ENCODE measurements around the gene NR2F1-AS1. TPM values are rescaled to one million over a fixed set of nuclear protein-coding genes. Genes with fewer than 3 reads are reported as not detected.

The NR2F1-AS1 gene
- total and polyA plus RNA-seq, 2 donors (not counting 1 experiment from before 2014, with no cell fraction given) = not detected

DNA sequence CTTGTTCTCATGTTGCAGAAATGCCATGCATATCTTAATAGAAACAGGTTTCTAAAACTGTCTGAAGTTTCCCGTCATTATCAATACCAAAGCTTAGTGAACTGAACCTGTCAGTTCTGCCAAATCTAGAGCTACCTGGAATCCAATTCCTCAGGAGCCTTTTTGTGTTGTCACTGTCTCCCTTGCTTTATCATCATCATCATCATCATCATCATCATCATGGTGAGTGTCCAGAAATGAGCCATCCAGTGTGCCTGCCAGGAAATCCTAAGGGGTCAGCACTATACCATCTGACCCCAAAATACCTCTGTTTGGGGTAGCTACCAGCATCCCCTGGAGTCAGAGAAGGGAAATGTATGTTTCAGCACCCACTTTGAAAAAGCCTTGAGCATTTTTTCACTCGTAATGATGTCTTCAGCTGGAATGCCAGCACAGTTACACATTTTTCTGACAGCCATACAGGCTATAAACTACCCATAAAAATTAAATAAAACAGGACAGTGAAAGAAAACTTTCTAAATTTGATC, 150.3 kb downstream of the NR2F1-AS1 start:
- H3K79me2 ChIP-seq (ENCODE audit: control insufficient read depth, insufficient read depth, low read length) = no peaks in the 10 kb centered on the region
- intact Hi-C loops (cut with micrococcal nuclease) = no loop called here
- Mint-ChIP-seq H3K4me1 (no peaks in the 10 kb centered on the region), H3K9me3 (ENCODE audit: insufficient read depth) (no peaks in the 10 kb centered on the region), H3K4me3 (no peak overlapping the region), H3K27me3 (peaks cover 3% of the 10 kb centered on the region), H3K27ac (no peak overlapping the region)
- no peak overlapping the region for H2AFZ ChIP-seq (ENCODE audit: insufficient read depth, low read depth, low read length, poor library complexity, severe bottlenecking)
- TF ChIP-seq, protein P1, sequence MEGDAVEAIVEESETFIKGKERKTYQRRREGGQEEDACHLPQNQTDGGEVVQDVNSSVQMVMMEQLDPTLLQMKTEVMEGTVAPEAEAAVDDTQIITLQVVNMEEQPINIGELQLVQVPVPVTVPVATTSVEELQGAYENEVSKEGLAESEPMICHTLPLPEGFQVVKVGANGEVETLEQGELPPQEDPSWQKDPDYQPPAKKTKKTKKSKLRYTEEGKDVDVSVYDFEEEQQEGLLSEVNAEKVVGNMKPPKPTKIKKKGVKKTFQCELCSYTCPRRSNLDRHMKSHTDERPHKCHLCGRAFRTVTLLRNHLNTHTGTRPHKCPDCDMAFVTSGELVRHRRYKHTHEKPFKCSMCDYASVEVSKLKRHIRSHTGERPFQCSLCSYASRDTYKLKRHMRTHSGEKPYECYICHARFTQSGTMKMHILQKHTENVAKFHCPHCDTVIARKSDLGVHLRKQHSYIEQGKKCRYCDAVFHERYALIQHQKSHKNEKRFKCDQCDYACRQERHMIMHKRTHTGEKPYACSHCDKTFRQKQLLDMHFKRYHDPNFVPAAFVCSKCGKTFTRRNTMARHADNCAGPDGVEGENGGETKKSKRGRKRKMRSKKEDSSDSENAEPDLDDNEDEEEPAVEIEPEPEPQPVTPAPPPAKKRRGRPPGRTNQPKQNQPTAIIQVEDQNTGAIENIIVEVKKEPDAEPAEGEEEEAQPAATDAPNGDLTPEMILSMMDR (IDR thresholded peaks at IDR 0.05) = no peak
- no peak for TF ChIP-seq EZH2 (IDR thresholded peaks at IDR 0.05; ENCODE audit: borderline replicate concordance, insufficient read depth, low read depth, low read length, poor library complexity, severe bottlenecking)
- H3K9ac ChIP-seq (ENCODE audit: low read length) = no peak overlapping the region
- 100% methylated on average over 1 of the region's 2 CpGs for WGBS (ENCODE audit: insufficient coverage)
- H3K4me2 ChIP-seq (replicated peaks; ENCODE audit: low read depth, low read length, poor library complexity, severe bottlenecking) = no peak overlapping the region
- H3K27me3 ChIP-seq (replicated peaks in 1 of 4; ENCODE audit: control extremely low read depth in 1 of 4, control insufficient read depth in 3 of 4, insufficient read depth in 4 of 4, low read length in 3 of 4) = no peaks in the 10 kb centered on the region
- no peak for DNase-seq
- no peaks in the 10 kb centered on the region for H3K4me1 ChIP-seq (ENCODE audit: control insufficient read depth in 2 of 2, insufficient read depth in 2 of 2, low read length in 2 of 2)
- no peaks in the 10 kb centered on the region for H3K9me3 ChIP-seq (ENCODE audit: control extremely low read depth in 1 of 3, control insufficient read depth in 2 of 3, insufficient read depth in 1 of 3, low read length in 2 of 3)
- ATAC-seq (ENCODE audit: low read depth) = no peak
- CTCF ChIA-PET = no interaction called here
- H4K20me1 ChIP-seq (ENCODE audit: control insufficient read depth, insufficient read depth, low read length, poor library complexity, severe bottlenecking) = no peaks in the 10 kb centered on the region
- no peaks in the 10 kb centered on the region for H3K36me3 ChIP-seq (replicated peaks in 1 of 2; ENCODE audit: control extremely low read depth in 1 of 2, control insufficient read depth in 1 of 2, extremely low read depth in 1 of 2, insufficient read depth in 2 of 2, low read length in 1 of 2)
- POLR2A ChIA-PET = no interaction called here
- H3K27ac ChIP-seq (ENCODE audit: low read length in 2 of 2) = no peak overlapping the region
- no peak overlapping the region for H3K4me3 ChIP-seq (ENCODE audit: control extremely low read depth in 1 of 5, extremely low read depth in 1 of 5, insufficient read depth in 1 of 5, low read depth in 2 of 5, low read length in 4 of 5)

DNA sequence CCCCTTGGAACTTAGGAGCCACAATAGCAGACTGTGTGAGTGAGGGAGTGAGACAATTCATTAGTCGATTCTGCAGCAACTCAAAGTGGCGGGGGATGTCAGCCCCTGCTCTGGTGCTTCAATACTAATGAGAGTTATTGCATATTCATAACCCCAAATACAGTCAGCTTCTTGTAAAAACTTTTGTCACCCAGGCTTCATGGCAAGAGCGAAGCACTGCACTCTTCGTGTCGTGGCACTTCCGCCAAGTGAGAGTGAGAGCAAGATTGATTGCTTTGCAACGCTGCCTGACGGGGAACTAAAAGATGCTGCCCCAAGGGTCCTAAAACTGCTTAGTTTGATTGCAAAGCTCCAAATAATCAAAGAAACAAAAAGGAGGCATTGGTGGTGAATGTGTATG, 150.9 kb downstream of the NR2F1-AS1 start:
- H3K27me3 ChIP-seq (replicated peaks in 1 of 4; ENCODE audit: control extremely low read depth in 1 of 4, control insufficient read depth in 3 of 4, insufficient read depth in 4 of 4, low read length in 3 of 4) = no peaks in the 10 kb centered on the region
- H3K36me3 ChIP-seq (replicated peaks in 1 of 2; ENCODE audit: control extremely low read depth in 1 of 2, control insufficient read depth in 1 of 2, extremely low read depth in 1 of 2, insufficient read depth in 2 of 2, low read length in 1 of 2) = no peaks in the 10 kb centered on the region
- no peaks in the 10 kb centered on the region for H3K4me1 Mint-ChIP-seq
- no peak overlapping the region for H2AFZ ChIP-seq (ENCODE audit: insufficient read depth, low read depth, low read length, poor library complexity, severe bottlenecking)
- peaks cover 3% of the 10 kb centered on the region for H3K27me3 Mint-ChIP-seq
- no peak overlapping the region for H3K4me2 ChIP-seq (replicated peaks; ENCODE audit: low read depth, low read length, poor library complexity, severe bottlenecking)
- H3K27ac ChIP-seq (ENCODE audit: low read length in 2 of 2) = no peak overlapping the region
- H3K9ac ChIP-seq (ENCODE audit: low read length) = no peak overlapping the region
- no peak overlapping the region for H3K4me3 Mint-ChIP-seq
- TF ChIP-seq EZH2 (IDR thresholded peaks at IDR 0.05; ENCODE audit: borderline replicate concordance, insufficient read depth, low read depth, low read length, poor library complexity, severe bottlenecking) = no peak
- TF ChIP-seq, protein P1 (IDR thresholded peaks at IDR 0.05) = no peak
- H3K4me3 ChIP-seq (ENCODE audit: control extremely low read depth in 1 of 5, extremely low read depth in 1 of 5, insufficient read depth in 1 of 5, low read depth in 2 of 5, low read length in 4 of 5) = no peak overlapping the region
- no peaks in the 10 kb centered on the region for H3K9me3 ChIP-seq (ENCODE audit: control extremely low read depth in 1 of 3, control insufficient read depth in 2 of 3, insufficient read depth in 1 of 3, low read length in 2 of 3)
- DNase-seq (no peak), ATAC-seq (ENCODE audit: low read depth) (no peak)
- no CpG with 5 or more reads among the region's 8 CpGs for WGBS (ENCODE audit: insufficient coverage)
- no peak overlapping the region for H3K27ac Mint-ChIP-seq
- H4K20me1 ChIP-seq (ENCODE audit: control insufficient read depth, insufficient read depth, low read length, poor library complexity, severe bottlenecking) = no peaks in the 10 kb centered on the region
- no peaks in the 10 kb centered on the region for H3K9me3 Mint-ChIP-seq (ENCODE audit: insufficient read depth)
- intact Hi-C loops (cut with micrococcal nuclease) = no loop called here
- CTCF ChIA-PET = no interaction called here
- POLR2A ChIA-PET = no interaction called here
- no peaks in the 10 kb centered on the region for H3K4me1 ChIP-seq (ENCODE audit: control insufficient read depth in 2 of 2, insufficient read depth in 2 of 2, low read length in 2 of 2)
- no peaks in the 10 kb centered on the region for H3K79me2 ChIP-seq (ENCODE audit: control insufficient read depth, insufficient read depth, low read length)
